B cell (primary cell): Measurements from ENCODE around the gene DOC2B.
"Not testable (repeated sequence)": the region's sequence is repeated elsewhere in the genome, so short reads cannot be mapped to it uniquely, and the experiment has no call there.

Experiments used
- CTCF ChIP-seq: fragments of 200-600 bp; IDR thresholded peaks from one replicate; pipeline ENCODE4 v1.8.0; 2022; ENCODE audit warnings: antibody characterized with exemption, mild to moderate bottlenecking
- EZH2 ChIP-seq: IDR thresholded peaks from 2 replicates; pipeline ENCODE4 v1.6.1; 2012; ENCODE audit warnings: borderline replicate concordance, low read depth, mild to moderate bottlenecking, moderate library complexity, low read length; ENCODE audit not compliant: insufficient read depth, poor library complexity, severe bottlenecking

GRCh38 chr17:168614-169013, 12.8 kb downstream of the DOC2B start:
- TF ChIP-seq CTCF, EZH2: not testable (repeated sequence)
